ENCODE data around the gene NDUFA11.

DNA sequence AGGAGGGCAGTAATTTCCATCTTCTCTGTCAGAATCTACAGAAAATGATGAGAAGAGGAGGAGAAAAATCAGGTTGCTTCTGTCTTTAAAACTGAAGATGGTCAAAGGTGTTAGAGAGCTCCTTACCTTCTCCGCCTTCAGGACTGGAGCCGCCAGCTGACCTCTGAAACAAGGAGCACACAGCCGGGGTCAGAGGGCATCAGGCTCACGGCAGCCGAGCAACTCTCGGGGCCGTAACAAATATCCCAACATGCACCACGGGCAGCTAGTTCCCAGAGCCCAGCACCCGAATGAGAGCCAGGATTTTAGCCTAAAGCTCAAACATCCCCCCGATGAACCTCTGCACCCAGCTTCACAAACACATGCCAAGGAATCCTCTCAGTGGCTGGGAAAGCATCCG is 38.1 kb upstream of the NDUFA11 start:
- TF ChIP-seq POLR2A (IDR thresholded peaks at IDR 0.05) (no peak), POLR2AphosphoS5 (IDR thresholded peaks at IDR 0.05) (no peak), EP300 (IDR thresholded peaks at IDR 0.05; ENCODE audit: low read depth) (no peak)
- TF ChIP-seq, protein P1, sequence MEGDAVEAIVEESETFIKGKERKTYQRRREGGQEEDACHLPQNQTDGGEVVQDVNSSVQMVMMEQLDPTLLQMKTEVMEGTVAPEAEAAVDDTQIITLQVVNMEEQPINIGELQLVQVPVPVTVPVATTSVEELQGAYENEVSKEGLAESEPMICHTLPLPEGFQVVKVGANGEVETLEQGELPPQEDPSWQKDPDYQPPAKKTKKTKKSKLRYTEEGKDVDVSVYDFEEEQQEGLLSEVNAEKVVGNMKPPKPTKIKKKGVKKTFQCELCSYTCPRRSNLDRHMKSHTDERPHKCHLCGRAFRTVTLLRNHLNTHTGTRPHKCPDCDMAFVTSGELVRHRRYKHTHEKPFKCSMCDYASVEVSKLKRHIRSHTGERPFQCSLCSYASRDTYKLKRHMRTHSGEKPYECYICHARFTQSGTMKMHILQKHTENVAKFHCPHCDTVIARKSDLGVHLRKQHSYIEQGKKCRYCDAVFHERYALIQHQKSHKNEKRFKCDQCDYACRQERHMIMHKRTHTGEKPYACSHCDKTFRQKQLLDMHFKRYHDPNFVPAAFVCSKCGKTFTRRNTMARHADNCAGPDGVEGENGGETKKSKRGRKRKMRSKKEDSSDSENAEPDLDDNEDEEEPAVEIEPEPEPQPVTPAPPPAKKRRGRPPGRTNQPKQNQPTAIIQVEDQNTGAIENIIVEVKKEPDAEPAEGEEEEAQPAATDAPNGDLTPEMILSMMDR (IDR thresholded peaks at IDR 0.05), result no peak
